ENCODE data around the gene ARHGAP24. TPM values are rescaled to one million over a fixed set of nuclear protein-coding genes. Genes with fewer than 3 reads are reported as not detected.
"Not testable (repeated sequence)": the region's sequence is repeated elsewhere in the genome, so short reads cannot be mapped to it uniquely, and the experiment has no call there.

The ARHGAP24 gene
- total RNA-seq, 1 experiment from 2014 or later, result 65.1 TPM

DNA sequence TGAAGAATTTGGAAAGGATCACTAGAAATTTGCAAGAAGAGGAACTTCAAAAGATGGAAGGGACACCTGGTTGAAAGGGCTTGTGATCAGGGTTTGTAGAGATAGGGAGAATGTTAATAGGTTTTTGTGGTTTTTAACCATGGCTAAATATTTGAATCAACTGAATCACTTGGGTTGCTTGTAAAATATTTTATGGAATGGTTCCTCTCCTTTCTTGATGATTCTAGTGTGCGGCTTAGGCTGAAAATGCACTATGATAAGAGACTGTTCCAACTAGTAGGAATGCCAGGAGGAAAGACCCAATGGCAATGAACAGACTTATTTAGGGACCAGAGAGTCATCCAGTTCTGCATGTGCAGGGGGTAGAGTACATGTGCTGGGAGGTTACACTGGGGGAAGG is 408.2 kb downstream of the ARHGAP24 start:
- H3K4me3 ChIP-seq (ENCODE audit: low read length), result no peak overlapping the region

DNA sequence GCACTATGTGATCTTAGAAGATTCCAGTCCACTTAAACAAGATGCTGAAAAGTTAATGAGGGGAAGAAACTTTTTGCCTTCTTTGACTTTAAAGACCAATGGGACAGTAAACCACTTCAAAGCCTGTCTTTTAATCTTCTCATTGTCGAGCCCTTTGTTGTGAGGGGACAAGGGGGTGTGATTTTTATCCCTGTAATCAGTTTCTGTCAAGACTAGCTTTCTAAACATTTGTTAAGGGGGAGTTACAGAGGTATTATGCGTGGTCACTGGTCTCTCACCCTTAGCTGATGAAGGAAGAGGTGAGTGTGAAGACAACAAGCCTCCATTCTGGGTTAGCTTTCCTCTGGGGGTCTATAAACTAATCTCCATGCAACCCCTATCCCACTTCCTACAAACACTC is 409.3 kb downstream of the ARHGAP24 start:
- Histone ChIP-seq H3K9me3 (ENCODE audit: low read length) (no peaks in the 10 kb centered on the region), H3K4me3 (ENCODE audit: low read length) (no peak overlapping the region), H3K27me3 (ENCODE audit: low read length) (no peaks in the 10 kb centered on the region), H3K4me2 (ENCODE audit: low read depth, low read length, poor library complexity, severe bottlenecking) (no peak overlapping the region), H3K4me1 (ENCODE audit: low read length) (peaks cover 7% of the 10 kb centered on the region; the same call in 1 of the 2 replicates), H3K9me2 (replicated peaks; ENCODE audit: insufficient read depth, low read length) (no peaks in the 10 kb centered on the region), H4K20me1 (ENCODE audit: insufficient read depth, low read depth, low read length) (no peaks in the 10 kb centered on the region), H3K36me3 (ENCODE audit: insufficient read depth, low read length) (no peaks in the 10 kb centered on the region), H3K9ac (ENCODE audit: low read length) (no peak overlapping the region), H3K27ac (ENCODE audit: low read length) (no peak overlapping the region), H3K79me2 (ENCODE audit: low read length) (0 out of 2 replicates have a peak, but pooled peaks cover 7% of the 10 kb centered on the region), H2AFZ (ENCODE audit: low read length) (no peak overlapping the region)
- no peak for DNase-seq

More for the DNA sequence above, 408.2 kb downstream of the ARHGAP24 start:
- H3K79me2 ChIP-seq (ENCODE audit: low read length), result 0 out of 2 replicates have a peak, but pooled peaks cover 7% of the 10 kb centered on the region
- H3K27ac ChIP-seq (ENCODE audit: low read length), result no peak overlapping the region
- no peaks in the 10 kb centered on the region for H3K36me3 ChIP-seq (ENCODE audit: insufficient read depth, low read length)
- H3K27me3 ChIP-seq (ENCODE audit: low read length), result no peaks in the 10 kb centered on the region
- no peak overlapping the region for H3K9ac ChIP-seq (ENCODE audit: low read length)
- no peak overlapping the region for H2AFZ ChIP-seq (ENCODE audit: low read length)
- no peaks in the 10 kb centered on the region for H3K9me3 ChIP-seq (ENCODE audit: low read length)
- peaks cover 7% of the 10 kb centered on the region; the same call in 1 of the 2 replicates for H3K4me1 ChIP-seq (ENCODE audit: low read length)
- H3K4me2 ChIP-seq (ENCODE audit: low read depth, low read length, poor library complexity, severe bottlenecking), result no peak overlapping the region
- no peak for DNase-seq
- H4K20me1 ChIP-seq (ENCODE audit: insufficient read depth, low read depth, low read length), result no peaks in the 10 kb centered on the region
- no peaks in the 10 kb centered on the region for H3K9me2 ChIP-seq (replicated peaks; ENCODE audit: insufficient read depth, low read length)

- Histone ChIP-seq H2AFZ (ENCODE audit: low read length) (no peak overlapping the region), H3K4me2 (ENCODE audit: low read depth, low read length, poor library complexity, severe bottlenecking) (no peak overlapping the region), H3K79me2 (ENCODE audit: low read length) (peaks cover 18% of the 10 kb centered on the region), H3K27ac (ENCODE audit: low read length) (no peak overlapping the region), H3K4me1 (ENCODE audit: low read length) (peaks cover 7% of the 10 kb centered on the region; the same call in 1 of the 2 replicates), H3K9me2 (replicated peaks; ENCODE audit: insufficient read depth, low read length) (no peaks in the 10 kb centered on the region), H4K20me1 (ENCODE audit: insufficient read depth, low read depth, low read length) (no peaks in the 10 kb centered on the region), H3K27me3 (ENCODE audit: low read length) (no peaks in the 10 kb centered on the region), H3K4me3 (ENCODE audit: low read length) (no peak overlapping the region), H3K9me3 (ENCODE audit: low read length) (no peaks in the 10 kb centered on the region), H3K36me3 (ENCODE audit: insufficient read depth, low read length) (no peaks in the 10 kb centered on the region), H3K9ac (ENCODE audit: low read length) (no peak overlapping the region)
- DNase-seq, result no peak
Observed at GRCh38 chr4:85886665-85887064, 411.7 kb downstream of the ARHGAP24 start.

DNA sequence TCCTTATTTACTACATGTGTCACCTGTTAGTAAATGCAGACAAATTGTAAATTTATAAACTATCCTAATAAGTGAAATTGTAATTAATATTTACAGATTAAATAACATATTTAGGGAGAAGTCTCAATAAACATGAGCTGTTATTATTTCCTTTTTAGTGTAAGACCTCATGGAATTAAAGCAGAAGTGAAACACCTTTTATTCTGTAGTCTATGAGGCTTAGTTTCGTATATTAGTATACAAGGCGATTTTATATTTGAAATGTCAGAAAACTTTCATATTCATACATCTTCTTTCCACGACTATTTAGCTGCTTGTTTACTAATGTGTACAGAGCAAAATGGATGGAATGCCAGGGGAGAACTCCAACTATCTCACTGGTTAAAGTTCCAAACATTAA is 414.4 kb downstream of the ARHGAP24 start:
- Histone ChIP-seq H3K79me2 (ENCODE audit: low read length) (peaks cover 21% of the 10 kb centered on the region), H3K36me3 (ENCODE audit: insufficient read depth, low read length) (no peaks in the 10 kb centered on the region), H3K4me2 (ENCODE audit: low read depth, low read length, poor library complexity, severe bottlenecking) (no peak overlapping the region), H2AFZ (ENCODE audit: low read length) (no peak overlapping the region), H3K27ac (ENCODE audit: low read length) (no peak overlapping the region), H3K9me3 (ENCODE audit: low read length) (no peaks in the 10 kb centered on the region), H3K4me1 (ENCODE audit: low read length) (peaks cover 3% of the 10 kb centered on the region; the same call in 1 of the 2 replicates), H4K20me1 (ENCODE audit: insufficient read depth, low read depth, low read length) (no peaks in the 10 kb centered on the region), H3K9ac (ENCODE audit: low read length) (no peak overlapping the region), H3K27me3 (ENCODE audit: low read length) (no peaks in the 10 kb centered on the region), H3K4me3 (ENCODE audit: low read length) (no peak overlapping the region), H3K9me2 (replicated peaks; ENCODE audit: insufficient read depth, low read length) (no peaks in the 10 kb centered on the region)
- no peak for DNase-seq

GRCh38 chr4:85895755-85896154 is 420.8 kb downstream of the ARHGAP24 start:
- H3K36me3 ChIP-seq (ENCODE audit: insufficient read depth, low read length), result no peaks in the 10 kb centered on the region
- no peak overlapping the region for H3K9ac ChIP-seq (ENCODE audit: low read length)
- no peak for DNase-seq
- H3K4me2 ChIP-seq (ENCODE audit: low read depth, low read length, poor library complexity, severe bottlenecking), result no peak overlapping the region
- no peak overlapping the region for H2AFZ ChIP-seq (ENCODE audit: low read length)
- H3K4me1 ChIP-seq (ENCODE audit: low read length), result no peaks in the 10 kb centered on the region
- no peak overlapping the region for H3K4me3 ChIP-seq (ENCODE audit: low read length)
- H3K9me2 ChIP-seq (replicated peaks; ENCODE audit: insufficient read depth, low read length), result no peaks in the 10 kb centered on the region
- no peaks in the 10 kb centered on the region for H3K27me3 ChIP-seq (ENCODE audit: low read length)
- H4K20me1 ChIP-seq (ENCODE audit: insufficient read depth, low read depth, low read length), result no peaks in the 10 kb centered on the region
- H3K9me3 ChIP-seq (ENCODE audit: low read length), result no peaks in the 10 kb centered on the region
- H3K79me2 ChIP-seq (ENCODE audit: low read length), result peaks cover 16% of the 10 kb centered on the region
- no peak overlapping the region for H3K27ac ChIP-seq (ENCODE audit: low read length)

- H3K27ac ChIP-seq (ENCODE audit: low read length), result no peak overlapping the region
- no peak overlapping the region for H3K4me2 ChIP-seq (ENCODE audit: low read depth, low read length, poor library complexity, severe bottlenecking)
- no peak overlapping the region for H3K4me3 ChIP-seq (ENCODE audit: low read length)
- H3K9ac ChIP-seq (ENCODE audit: low read length), result no peak overlapping the region
- H3K79me2 ChIP-seq (ENCODE audit: low read length), result peaks cover 13% of the 10 kb centered on the region; the same call in 1 of the 2 replicates
- H3K4me1 ChIP-seq (ENCODE audit: low read length), result no peaks in the 10 kb centered on the region
- H4K20me1 ChIP-seq (ENCODE audit: insufficient read depth, low read depth, low read length), result no peaks in the 10 kb centered on the region
- H3K36me3 ChIP-seq (ENCODE audit: insufficient read depth, low read length), result no peaks in the 10 kb centered on the region
- no peaks in the 10 kb centered on the region for H3K9me3 ChIP-seq (ENCODE audit: low read length)
- H3K27me3 ChIP-seq (ENCODE audit: low read length), result no peaks in the 10 kb centered on the region
- no peak overlapping the region for H2AFZ ChIP-seq (ENCODE audit: low read length)
- no peaks in the 10 kb centered on the region for H3K9me2 ChIP-seq (replicated peaks; ENCODE audit: insufficient read depth, low read length)
- no peak for DNase-seq
Observed at GRCh38 chr4:85898231-85898630, 423.3 kb downstream of the ARHGAP24 start.

- no peaks in the 10 kb centered on the region for H3K36me3 ChIP-seq (ENCODE audit: insufficient read depth, low read length)
- no peak overlapping the region for H3K4me2 ChIP-seq (ENCODE audit: low read depth, low read length, poor library complexity, severe bottlenecking)
- H2AFZ ChIP-seq (ENCODE audit: low read length), result no peak overlapping the region
- H3K27ac ChIP-seq (ENCODE audit: low read length), result no peak overlapping the region
- no peak overlapping the region for H3K9ac ChIP-seq (ENCODE audit: low read length)
- peaks cover 13% of the 10 kb centered on the region; the same call in 1 of the 2 replicates for H3K79me2 ChIP-seq (ENCODE audit: low read length)
- peaks cover 11% of the 10 kb centered on the region for H3K4me1 ChIP-seq (ENCODE audit: low read length)
- no peaks in the 10 kb centered on the region for H3K9me3 ChIP-seq (ENCODE audit: low read length)
- H3K4me3 ChIP-seq (ENCODE audit: low read length), result no peak overlapping the region
- H4K20me1 ChIP-seq (ENCODE audit: insufficient read depth, low read depth, low read length), result no peaks in the 10 kb centered on the region
- no peaks in the 10 kb centered on the region for H3K9me2 ChIP-seq (replicated peaks; ENCODE audit: insufficient read depth, low read length)
- H3K27me3 ChIP-seq (ENCODE audit: low read length), result no peaks in the 10 kb centered on the region
- DNase-seq, result no peak
Observed at GRCh38 chr4:85901500-85901899, 426.6 kb downstream of the ARHGAP24 start.

- H3K79me2 ChIP-seq (ENCODE audit: low read length), result not testable (repeated sequence)
Observed at GRCh38 chr4:85902647-85903046, 427.7 kb downstream of the ARHGAP24 start.

More at GRCh38 chr4:85902647-85903046, 427.7 kb downstream of the ARHGAP24 start:
- not testable (repeated sequence) for H2AFZ ChIP-seq (ENCODE audit: low read length); H3K36me3 ChIP-seq (ENCODE audit: insufficient read depth, low read length); H3K4me2 ChIP-seq (ENCODE audit: low read depth, low read length, poor library complexity, severe bottlenecking); H3K9ac ChIP-seq (ENCODE audit: low read length); H3K27me3 ChIP-seq (ENCODE audit: low read length); H3K9me2 ChIP-seq (replicated peaks; ENCODE audit: insufficient read depth, low read length); H3K27ac ChIP-seq (ENCODE audit: low read length); H3K4me3 ChIP-seq (ENCODE audit: low read length); DNase-seq; H4K20me1 ChIP-seq (ENCODE audit: insufficient read depth, low read depth, low read length); H3K9me3 ChIP-seq (ENCODE audit: low read length)
- H3K4me1 ChIP-seq (ENCODE audit: low read length), result peaks cover 11% of the 10 kb centered on the region

Measured in Karpas-422 (cell line).